ENCODE measurements around the gene TDO2.

DNA sequence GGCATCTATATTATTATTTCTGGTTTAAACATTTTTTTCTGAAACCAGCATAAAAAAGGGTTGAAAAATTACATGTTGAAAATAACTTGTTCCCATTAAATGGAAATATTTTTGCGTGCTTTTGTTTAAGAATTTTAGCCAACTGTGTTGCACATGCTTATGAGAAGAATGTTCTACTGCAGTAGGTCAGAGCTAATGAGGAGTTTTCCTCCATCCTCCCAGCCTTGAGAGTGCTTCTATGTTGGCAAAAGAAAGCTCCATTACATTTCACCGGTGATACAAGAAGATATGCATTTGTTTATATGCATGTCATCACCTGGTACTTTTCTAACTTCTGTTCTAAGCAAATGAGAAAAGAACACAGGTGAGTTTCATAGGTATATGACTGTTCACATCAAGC is 13.6 kb upstream of the TDO2 start:
- TF ChIP-seq, protein P1, sequence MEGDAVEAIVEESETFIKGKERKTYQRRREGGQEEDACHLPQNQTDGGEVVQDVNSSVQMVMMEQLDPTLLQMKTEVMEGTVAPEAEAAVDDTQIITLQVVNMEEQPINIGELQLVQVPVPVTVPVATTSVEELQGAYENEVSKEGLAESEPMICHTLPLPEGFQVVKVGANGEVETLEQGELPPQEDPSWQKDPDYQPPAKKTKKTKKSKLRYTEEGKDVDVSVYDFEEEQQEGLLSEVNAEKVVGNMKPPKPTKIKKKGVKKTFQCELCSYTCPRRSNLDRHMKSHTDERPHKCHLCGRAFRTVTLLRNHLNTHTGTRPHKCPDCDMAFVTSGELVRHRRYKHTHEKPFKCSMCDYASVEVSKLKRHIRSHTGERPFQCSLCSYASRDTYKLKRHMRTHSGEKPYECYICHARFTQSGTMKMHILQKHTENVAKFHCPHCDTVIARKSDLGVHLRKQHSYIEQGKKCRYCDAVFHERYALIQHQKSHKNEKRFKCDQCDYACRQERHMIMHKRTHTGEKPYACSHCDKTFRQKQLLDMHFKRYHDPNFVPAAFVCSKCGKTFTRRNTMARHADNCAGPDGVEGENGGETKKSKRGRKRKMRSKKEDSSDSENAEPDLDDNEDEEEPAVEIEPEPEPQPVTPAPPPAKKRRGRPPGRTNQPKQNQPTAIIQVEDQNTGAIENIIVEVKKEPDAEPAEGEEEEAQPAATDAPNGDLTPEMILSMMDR (IDR thresholded peaks at IDR 0.05; ENCODE audit: poor library complexity): no peak
- no peak for TF ChIP-seq EZH2 (IDR thresholded peaks at IDR 0.05; ENCODE audit: borderline replicate concordance)
